Panc1 (cell line): ENCODE data around the gene GUK1. TPM values are rescaled to one million over a fixed set of nuclear protein-coding genes. Genes with fewer than 3 reads are reported as not detected.

Experiments used
- ATAC-seq: fragments of 200-7000 bp; cut with Tn5 transposase; 2 replicates; pipeline ENCODE4 v1.9.1; 2020; ENCODE audit warnings: mild to moderate bottlenecking, moderate library complexity
- BruUV-seq: library from RNA; stranded (reverse); fragments of 400-500 nt; replicated peaks from 2 replicates; lab custom pipeline; 2021; lab: Mats Ljungman, UMichigan
- CTCF ChIA-PET: fragments of 300-600 bp; sonication (Branson Sonifier 250); formaldehyde crosslinking; loops from one replicate; lab custom pipeline; 2022; ENCODE audit warnings: antibody characterized with exemption; lab: Charles Lee
- POLR2A ChIA-PET: fragments of 300-600 bp; sonication (Branson Sonifier 250); formaldehyde crosslinking; loops from one replicate; lab custom pipeline; 2022; ENCODE audit warnings: antibody characterized with exemption; lab: Charles Lee
- DNase-seq: peaks from one replicate; pipeline ENCODE4 v3.0.0-alpha.2; 2010; ENCODE audit warnings: low read depth, low spot score
- H3K27ac ChIP-seq: 2 replicates; pipeline ENCODE4 v1.5.1; 2011; ENCODE audit warnings: mild to moderate bottlenecking, low read length, inconsistent platforms
- H3K27me3 ChIP-seq: fragments of 200-500 bp; sonication (Bioruptor generic); 2 replicates; pipeline ENCODE4 v1.6.0; 2014; ENCODE audit warnings: low read length, inconsistent platforms; ENCODE audit not compliant: control insufficient read depth, insufficient read depth
- H3K36me3 ChIP-seq: fragments of 200-500 bp; sonication (Bioruptor generic); 2 replicates; pipeline ENCODE4 v1.5.1; 2014; ENCODE audit warnings: inconsistent platforms, mild to moderate bottlenecking, low read length, moderate library complexity; ENCODE audit not compliant: control insufficient read depth, insufficient read depth
- H3K4me1 ChIP-seq: 2 replicates; pipeline ENCODE4 v1.5.1; 2011; ENCODE audit warnings: inconsistent platforms, mild to moderate bottlenecking, low read length, moderate library complexity; ENCODE audit not compliant: control insufficient read depth, insufficient read depth
- H3K4me3 ChIP-seq, 2 experiments: 2 replicates each; pipeline ENCODE4 v1.5.1; 2011 to 2012; ENCODE audit warnings: low read depth in 2 of 2, low read length in 2 of 2, mild to moderate bottlenecking in 2 of 2, inconsistent platforms in 1 of 2, moderate library complexity in 1 of 2
- H3K9me3 ChIP-seq: fragments of 200-500 bp; sonication (Bioruptor generic); 2 replicates; pipeline ENCODE4 v1.5.1; 2014; ENCODE audit warnings: low read depth, mild to moderate bottlenecking, inconsistent platforms, low read length, moderate library complexity; ENCODE audit not compliant: control insufficient read depth, insufficient read depth
- POLR2AphosphoS5 ChIP-seq: IDR thresholded peaks from 2 replicates; pipeline ENCODE4 v1.6.1; 2012; ENCODE audit warnings: mild to moderate bottlenecking, low read depth, low read length, moderate library complexity
- SIN3A ChIP-seq: IDR thresholded peaks from 2 replicates; pipeline ENCODE4 v1.6.1; 2012; ENCODE audit warnings: low read depth, mild to moderate bottlenecking, low read length, moderate library complexity, borderline replicate concordance; ENCODE audit not compliant: insufficient read depth
- TCF7L2 ChIP-seq: IDR thresholded peaks from 2 replicates; pipeline ENCODE4 v1.6.1; 2011; ENCODE audit warnings: mild to moderate bottlenecking, low read depth, low read length, inconsistent platforms
- in situ Hi-C: cut with HindIII; loops from 2 replicates; pipeline ENCODE4 v1.10.0; 2016; ENCODE audit warnings: low sequenced_read_pairs, low pct_unique_long_range_greater_than_20kb
- intact Hi-C: fragments of 100-400 bp; cut with micrococcal nuclease; formaldehyde crosslinking; loops from one replicate; pipeline ENCODE4 v1.10.0; 2022; ENCODE audit not compliant: unreplicated experiment
- total RNA-seq: library from RNA; stranded (reverse); gene quantifications from one replicate; pipeline ENCODE4 v1.2.1, GENCODE V29; 2021; ENCODE audit not compliant: unreplicated experiment
- TF ChIP-seq, protein P1 (sequence below), 2 experiments: IDR thresholded peaks; 2 replicates each; pipeline ENCODE4 v1.6.1; 2011 to 2012; ENCODE audit warnings: low read depth in 2 of 2, control low read depth in 1 of 2, low read length in 1 of 2, mild to moderate bottlenecking in 1 of 2, moderate library complexity in 1 of 2; ENCODE audit not compliant: insufficient read depth in 1 of 2
- TF ChIP-seq, protein P2 (sequence below): fragments of 450-650 bp; IDR thresholded peaks from 2 replicates; pipeline ENCODE4 v1.5.1; 2017; ENCODE audit warnings: mild to moderate bottlenecking

Gene GUK1
- total RNA-seq, 1 experiment from 2014 or later = 188 TPM

DNA sequence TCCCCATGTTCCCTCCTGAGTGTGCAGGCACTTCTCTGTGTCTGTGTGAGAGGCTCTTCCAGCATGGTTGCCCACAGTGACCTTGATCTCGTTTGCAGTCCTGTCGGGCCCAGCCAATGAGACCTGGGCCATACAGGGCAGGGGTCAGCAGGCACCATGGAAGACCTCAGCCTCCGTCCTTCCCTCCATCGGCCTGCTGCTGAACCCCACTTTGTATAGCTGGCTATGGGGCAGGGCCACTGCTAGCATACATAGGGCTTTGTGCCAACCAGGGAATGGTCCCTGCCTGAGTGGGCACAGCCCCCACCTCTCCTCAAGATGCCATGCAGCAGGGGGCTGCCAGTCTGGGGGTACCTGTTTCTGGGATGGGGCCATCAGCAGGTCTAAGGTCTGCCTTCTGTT is 40.7 kb upstream of the GUK1 start:
- no peak for ATAC-seq
- BruUV-seq = no TSS peak

GRCh38 chr1:228100822-228101613 is 39.1 kb upstream of the GUK1 start:
- TF ChIP-seq TCF7L2 = no peak
- TF ChIP-seq, protein P1, sequence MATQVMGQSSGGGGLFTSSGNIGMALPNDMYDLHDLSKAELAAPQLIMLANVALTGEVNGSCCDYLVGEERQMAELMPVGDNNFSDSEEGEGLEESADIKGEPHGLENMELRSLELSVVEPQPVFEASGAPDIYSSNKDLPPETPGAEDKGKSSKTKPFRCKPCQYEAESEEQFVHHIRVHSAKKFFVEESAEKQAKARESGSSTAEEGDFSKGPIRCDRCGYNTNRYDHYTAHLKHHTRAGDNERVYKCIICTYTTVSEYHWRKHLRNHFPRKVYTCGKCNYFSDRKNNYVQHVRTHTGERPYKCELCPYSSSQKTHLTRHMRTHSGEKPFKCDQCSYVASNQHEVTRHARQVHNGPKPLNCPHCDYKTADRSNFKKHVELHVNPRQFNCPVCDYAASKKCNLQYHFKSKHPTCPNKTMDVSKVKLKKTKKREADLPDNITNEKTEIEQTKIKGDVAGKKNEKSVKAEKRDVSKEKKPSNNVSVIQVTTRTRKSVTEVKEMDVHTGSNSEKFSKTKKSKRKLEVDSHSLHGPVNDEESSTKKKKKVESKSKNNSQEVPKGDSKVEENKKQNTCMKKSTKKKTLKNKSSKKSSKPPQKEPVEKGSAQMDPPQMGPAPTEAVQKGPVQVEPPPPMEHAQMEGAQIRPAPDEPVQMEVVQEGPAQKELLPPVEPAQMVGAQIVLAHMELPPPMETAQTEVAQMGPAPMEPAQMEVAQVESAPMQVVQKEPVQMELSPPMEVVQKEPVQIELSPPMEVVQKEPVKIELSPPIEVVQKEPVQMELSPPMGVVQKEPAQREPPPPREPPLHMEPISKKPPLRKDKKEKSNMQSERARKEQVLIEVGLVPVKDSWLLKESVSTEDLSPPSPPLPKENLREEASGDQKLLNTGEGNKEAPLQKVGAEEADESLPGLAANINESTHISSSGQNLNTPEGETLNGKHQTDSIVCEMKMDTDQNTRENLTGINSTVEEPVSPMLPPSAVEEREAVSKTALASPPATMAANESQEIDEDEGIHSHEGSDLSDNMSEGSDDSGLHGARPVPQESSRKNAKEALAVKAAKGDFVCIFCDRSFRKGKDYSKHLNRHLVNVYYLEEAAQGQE (IDR thresholded peaks at IDR 0.05; ENCODE audit: insufficient read depth in 1 of 2, low read depth in 2 of 2, low read length in 1 of 2) = no peak
- Histone ChIP-seq H3K9me3 (no peaks in the 10 kb centered on the region), H3K36me3 (peaks cover 8% of the 10 kb centered on the region), H3K27ac (0 out of 2 replicates have a peak overlapping the region, but pooled peaks have one; percentile 17), H3K27me3 (no peaks in the 10 kb centered on the region), H3K4me3 (peak overlapping the region in 1 of 2 experiments; percentile 71; a peak in 3 of 4 replicates), H3K4me1 (peaks cover 27% of the 10 kb centered on the region)
- DNase-seq = no peak
- in situ Hi-C loops = no loop called here
- intact Hi-C loops = no loop called here
- ChIA-PET CTCF (no interaction called here), POLR2A (no interaction called here)
- TSS peak; percentile 98 for BruUV-seq
- ATAC-seq = no peak

More for the DNA sequence above, 40.7 kb upstream of the GUK1 start:
- intact Hi-C loops (no loop called here), in situ Hi-C loops (no loop called here)
- DNase-seq = no peak
- Histone ChIP-seq H3K4me1 (peaks cover 22% of the 10 kb centered on the region), H3K27ac (no peak overlapping the region), H3K4me3 (no peak overlapping the region), H3K36me3 (peaks cover 8% of the 10 kb centered on the region), H3K9me3 (no peaks in the 10 kb centered on the region; the same call in 1 of the 2 replicates), H3K27me3 (no peaks in the 10 kb centered on the region)
- ChIA-PET CTCF (interaction anchor here (0.6 kb wide), 1 partner anchor 100 kb away, joined by 5 read pairs; no protein-coding TSS in a partner anchor), POLR2A (no interaction called here)
- TF ChIP-seq, protein P2, sequence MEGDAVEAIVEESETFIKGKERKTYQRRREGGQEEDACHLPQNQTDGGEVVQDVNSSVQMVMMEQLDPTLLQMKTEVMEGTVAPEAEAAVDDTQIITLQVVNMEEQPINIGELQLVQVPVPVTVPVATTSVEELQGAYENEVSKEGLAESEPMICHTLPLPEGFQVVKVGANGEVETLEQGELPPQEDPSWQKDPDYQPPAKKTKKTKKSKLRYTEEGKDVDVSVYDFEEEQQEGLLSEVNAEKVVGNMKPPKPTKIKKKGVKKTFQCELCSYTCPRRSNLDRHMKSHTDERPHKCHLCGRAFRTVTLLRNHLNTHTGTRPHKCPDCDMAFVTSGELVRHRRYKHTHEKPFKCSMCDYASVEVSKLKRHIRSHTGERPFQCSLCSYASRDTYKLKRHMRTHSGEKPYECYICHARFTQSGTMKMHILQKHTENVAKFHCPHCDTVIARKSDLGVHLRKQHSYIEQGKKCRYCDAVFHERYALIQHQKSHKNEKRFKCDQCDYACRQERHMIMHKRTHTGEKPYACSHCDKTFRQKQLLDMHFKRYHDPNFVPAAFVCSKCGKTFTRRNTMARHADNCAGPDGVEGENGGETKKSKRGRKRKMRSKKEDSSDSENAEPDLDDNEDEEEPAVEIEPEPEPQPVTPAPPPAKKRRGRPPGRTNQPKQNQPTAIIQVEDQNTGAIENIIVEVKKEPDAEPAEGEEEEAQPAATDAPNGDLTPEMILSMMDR = no peak
- TF ChIP-seq POLR2AphosphoS5 (no peak), SIN3A (no peak), TCF7L2 (no peak)
- TF ChIP-seq, protein P1 (IDR thresholded peaks at IDR 0.05; ENCODE audit: insufficient read depth in 1 of 2, low read depth in 2 of 2, low read length in 1 of 2) = no peak
